B cell (primary cell): ENCODE data around the gene LDLRAD3. TPM values are rescaled to one million over a fixed set of nuclear protein-coding genes. Genes with fewer than 3 reads are reported as not detected.

ENCODE experiments used
- ATAC-seq: fragments of 200-7000 bp; cut with Tn5 transposase; one replicate; pipeline ENCODE4 v1.10.0; 2021; ENCODE audit warnings: low read depth, mild to moderate bottlenecking, moderate number of reproducible peaks, moderate library complexity
- CTCF ChIA-PET: fragments of 350-600 bp; sonication (Branson Sonifier 250); formaldehyde crosslinking; loops from one replicate; lab custom pipeline; 2021; ENCODE audit warnings: antibody characterized with exemption, inconsistent platforms; lab: Charles Lee
- POLR2A ChIA-PET: fragments of 350-600 bp; sonication (Branson Sonifier 250); formaldehyde crosslinking; loops from one replicate; lab custom pipeline; 2021; ENCODE audit warnings: antibody characterized with exemption; lab: Charles Lee
- DNase-seq: peaks from one replicate; pipeline ENCODE4 v3.0.0; 2013
- H2AFZ ChIP-seq: 2 replicates; pipeline ENCODE4 v1.6.1; 2012; ENCODE audit warnings: mild to moderate bottlenecking, low read depth, low read length; ENCODE audit not compliant: insufficient read depth, poor library complexity, severe bottlenecking
- H3K27ac ChIP-seq, 2 donors: 1 replicate in 1 of 2; 2 replicates in 1 of 2; pipeline ENCODE4 v1.5.1; 2012 to 2013; ENCODE audit warnings: low read length in 2 of 2, mild to moderate bottlenecking in 2 of 2, moderate library complexity in 1 of 2
- H3K27me3 ChIP-seq, 4 experiments: fragments of 200-600 bp in 1 of 4; sonication (generic) in 1 of 4; replicated peaks in 1 of 4; 1 replicate in 2 of 4; 2 replicates in 2 of 4; pipeline versions ENCODE4 v1.6.1 to v1.7.0; 2013 to 2016; ENCODE audit warnings: low read length in 3 of 4, mild to moderate bottlenecking in 2 of 4, mixed read lengths in 1 of 4, moderate library complexity in 1 of 4; ENCODE audit not compliant: insufficient read depth in 4 of 4, control insufficient read depth in 3 of 4; ENCODE audit errors: control extremely low read depth in 1 of 4
- H3K36me3 ChIP-seq, 2 experiments: replicated peaks in 1 of 2; 1 replicate in 1 of 2; 2 replicates in 1 of 2; pipeline versions ENCODE4 v1.6.1 to v1.7.1; 2013; ENCODE audit warnings: low read length in 1 of 2; ENCODE audit not compliant: insufficient read depth in 2 of 2, control insufficient read depth in 1 of 2; ENCODE audit errors: control extremely low read depth in 1 of 2, extremely low read depth in 1 of 2
- H3K4me1 ChIP-seq, 2 donors: fragments of 200-600 bp in 1 of 2; sonication (generic) in 1 of 2; 1 replicate in 1 of 2; 2 replicates in 1 of 2; pipeline versions ENCODE4 v1.5.1 to v1.6.1; 2013 to 2017; ENCODE audit warnings: low read length in 2 of 2; ENCODE audit not compliant: control insufficient read depth in 2 of 2, insufficient read depth in 2 of 2
- H3K4me2 ChIP-seq: replicated peaks from 2 replicates; pipeline ENCODE3; 2012; ENCODE audit warnings: mild to moderate bottlenecking, low read depth, low read length; ENCODE audit not compliant: poor library complexity, severe bottlenecking
- H3K4me3 ChIP-seq, 5 experiments: fragments of 200-600 bp in 1 of 5; sonication (generic) in 1 of 5; 1 replicate in 3 of 5; 2 replicates in 2 of 5; pipeline versions ENCODE4 v1.5.1 to v1.7.0; 2011 to 2016; ENCODE audit warnings: low read length in 4 of 5, mild to moderate bottlenecking in 4 of 5, low read depth in 2 of 5, control low read depth in 1 of 5, moderate library complexity in 1 of 5; ENCODE audit not compliant: insufficient read depth in 1 of 5; ENCODE audit errors: control extremely low read depth in 1 of 5, extremely low read depth in 1 of 5
- H3K79me2 ChIP-seq: fragments of 200-600 bp; sonication (generic); one replicate; pipeline ENCODE4 v1.6.0; 2016; ENCODE audit warnings: low read length; ENCODE audit not compliant: control insufficient read depth, insufficient read depth
- H3K9ac ChIP-seq: fragments of 200-600 bp; sonication (generic); 2 replicates; pipeline ENCODE4 v1.6.1; 2017; ENCODE audit warnings: mild to moderate bottlenecking, low read length, moderate library complexity
- H3K9me3 ChIP-seq, 3 donors: one replicate each; pipeline versions ENCODE4 v1.6.1 to v1.7.1; 2013; ENCODE audit warnings: low read length in 2 of 3; ENCODE audit not compliant: control insufficient read depth in 2 of 3, insufficient read depth in 1 of 3; ENCODE audit errors: control extremely low read depth in 1 of 3
- H4K20me1 ChIP-seq: 2 replicates; pipeline ENCODE4 v1.6.0; 2012; ENCODE audit warnings: mild to moderate bottlenecking, low read length; ENCODE audit not compliant: insufficient read depth, control insufficient read depth, poor library complexity, severe bottlenecking
- H3K27ac Mint-ChIP-seq: one replicate; pipeline ENCODE4 v1.8.0; 2021; ENCODE audit warnings: mixed read lengths
- H3K27me3 Mint-ChIP-seq: one replicate; pipeline ENCODE4 v1.8.0; 2021; ENCODE audit warnings: mixed read lengths
- H3K4me1 Mint-ChIP-seq: one replicate; pipeline ENCODE4 v1.8.0; 2021; ENCODE audit warnings: mixed read lengths
- H3K4me3 Mint-ChIP-seq: one replicate; pipeline ENCODE4 v1.8.0; 2021; ENCODE audit warnings: mixed read lengths
- H3K9me3 Mint-ChIP-seq: one replicate; pipeline ENCODE4 v1.8.0; 2022; ENCODE audit warnings: mixed read lengths; ENCODE audit not compliant: insufficient read depth
- EZH2 ChIP-seq: IDR thresholded peaks from 2 replicates; pipeline ENCODE4 v1.6.1; 2012; ENCODE audit warnings: borderline replicate concordance, low read depth, mild to moderate bottlenecking, moderate library complexity, low read length; ENCODE audit not compliant: insufficient read depth, poor library complexity, severe bottlenecking
- WGBS: methylation state at CpG from one replicate; pipeline ENCODE4 v1.1.5; 2013; ENCODE audit warnings: missing lambda C conversion rate; ENCODE audit not compliant: insufficient coverage; 5-methylcytosine and 5-hydroxymethylcytosine counted together
- intact Hi-C: fragments of 100-400 bp; cut with micrococcal nuclease; formaldehyde crosslinking; loops from one replicate; pipeline ENCODE4 v1.10.0; 2022
- polyA plus RNA-seq: library from polyadenylated mRNA; depleted of rRNA; stranded (reverse); fragments of >200 nt; gene quantifications from 2 replicates; pipeline ENCODE4 v1.2.3, GENCODE V29; 2012
- total RNA-seq, 2 donors: library from RNA; stranded (reverse); fragments of 120-200 nt in 1 of 2; gene quantifications; 1 replicate in 1 of 2; 2 replicates in 1 of 2; pipeline versions ENCODE4 v1.2.3 to v1.2.4, GENCODE V29; 2013 to 2022
- TF ChIP-seq, protein P1 (sequence below): fragments of 200-600 bp; IDR thresholded peaks from one replicate; pipeline ENCODE4 v1.8.0; 2022; ENCODE audit warnings: antibody characterized with exemption, mild to moderate bottlenecking

Gene LDLRAD3
- total and polyA plus RNA-seq, 2 donors (not counting 1 experiment from before 2014, with no cell fraction given), result 0.01 TPM; not detected in 1

DNA sequence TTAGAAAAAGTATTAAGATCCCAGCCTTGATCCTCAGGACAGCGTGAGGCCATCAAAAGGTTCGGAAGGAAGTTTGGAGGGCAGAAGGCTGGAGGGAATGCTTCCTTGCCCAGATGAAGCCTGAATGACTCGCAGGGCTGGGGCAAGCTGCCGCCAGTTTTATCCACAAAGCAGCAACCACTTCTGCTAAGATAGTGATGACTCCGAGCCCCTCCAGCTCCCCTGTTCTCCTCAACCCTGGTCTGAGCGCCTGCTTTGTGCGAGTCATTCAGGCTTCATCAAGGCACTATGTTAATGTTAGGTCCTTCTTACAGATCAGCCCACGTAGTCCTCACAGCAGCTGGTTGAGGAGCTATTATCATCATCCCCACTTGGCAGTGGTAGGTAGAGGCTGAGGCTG, 186.5 kb downstream of the LDLRAD3 start:
- Mint-ChIP-seq H3K27ac (no peak overlapping the region), H3K4me1 (no peaks in the 10 kb centered on the region), H3K9me3 (no peaks in the 10 kb centered on the region), H3K4me3 (no peak overlapping the region), H3K27me3 (peaks cover 28% of the 10 kb centered on the region)
- 68% methylated on average over 2 of the region's 8 CpGs for WGBS
- Histone ChIP-seq H2AFZ (no peak overlapping the region), H4K20me1 (no peaks in the 10 kb centered on the region), H3K4me2 (no peak overlapping the region), H3K9me3 (no peaks in the 10 kb centered on the region), H3K36me3 (no peaks in the 10 kb centered on the region), H3K27ac (no peak overlapping the region), H3K4me3 (no peak overlapping the region), H3K79me2 (no peaks in the 10 kb centered on the region), H3K27me3 (peaks cover 0 to 5% (median 0%) of the 10 kb centered on the region in 4 experiments), H3K9ac (no peak overlapping the region), H3K4me1 (no peaks in the 10 kb centered on the region)
- DNase-seq (no peak), ATAC-seq (no peak)
- POLR2A ChIA-PET, result no interaction called here
- CTCF ChIA-PET, result interaction anchor here (1.5 to 1.6 kb wide), 2 partner anchors 513 to 514 kb away, joined by 3 to 4 read pairs; no protein-coding TSS in a partner anchor
- no peak for TF ChIP-seq EZH2
- TF ChIP-seq, protein P1, sequence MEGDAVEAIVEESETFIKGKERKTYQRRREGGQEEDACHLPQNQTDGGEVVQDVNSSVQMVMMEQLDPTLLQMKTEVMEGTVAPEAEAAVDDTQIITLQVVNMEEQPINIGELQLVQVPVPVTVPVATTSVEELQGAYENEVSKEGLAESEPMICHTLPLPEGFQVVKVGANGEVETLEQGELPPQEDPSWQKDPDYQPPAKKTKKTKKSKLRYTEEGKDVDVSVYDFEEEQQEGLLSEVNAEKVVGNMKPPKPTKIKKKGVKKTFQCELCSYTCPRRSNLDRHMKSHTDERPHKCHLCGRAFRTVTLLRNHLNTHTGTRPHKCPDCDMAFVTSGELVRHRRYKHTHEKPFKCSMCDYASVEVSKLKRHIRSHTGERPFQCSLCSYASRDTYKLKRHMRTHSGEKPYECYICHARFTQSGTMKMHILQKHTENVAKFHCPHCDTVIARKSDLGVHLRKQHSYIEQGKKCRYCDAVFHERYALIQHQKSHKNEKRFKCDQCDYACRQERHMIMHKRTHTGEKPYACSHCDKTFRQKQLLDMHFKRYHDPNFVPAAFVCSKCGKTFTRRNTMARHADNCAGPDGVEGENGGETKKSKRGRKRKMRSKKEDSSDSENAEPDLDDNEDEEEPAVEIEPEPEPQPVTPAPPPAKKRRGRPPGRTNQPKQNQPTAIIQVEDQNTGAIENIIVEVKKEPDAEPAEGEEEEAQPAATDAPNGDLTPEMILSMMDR, result no peak
- intact Hi-C loops, result no loop called here

GRCh38 chr11:36131721-36132397, 188.0 kb downstream of the LDLRAD3 start:
- Histone ChIP-seq H3K4me2 (no peak overlapping the region), H4K20me1 (no peaks in the 10 kb centered on the region), H3K4me3 (no peak overlapping the region), H3K4me1 (no peaks in the 10 kb centered on the region), H2AFZ (no peak overlapping the region), H3K36me3 (no peaks in the 10 kb centered on the region), H3K27ac (no peak overlapping the region), H3K27me3 (peaks cover 0 to 3% (median 0%) of the 10 kb centered on the region in 4 experiments), H3K9me3 (no peaks in the 10 kb centered on the region), H3K9ac (no peak overlapping the region), H3K79me2 (no peaks in the 10 kb centered on the region)
- Mint-ChIP-seq H3K27ac (no peak overlapping the region), H3K27me3 (peaks cover 24% of the 10 kb centered on the region), H3K4me1 (no peaks in the 10 kb centered on the region), H3K4me3 (no peak overlapping the region), H3K9me3 (no peaks in the 10 kb centered on the region)
- TF ChIP-seq, protein P1, result peak; percentile 18
- TF ChIP-seq EZH2, result no peak
- intact Hi-C loops, result no loop called here
- 32% methylated on average over 2 of the region's 8 CpGs for WGBS
- ChIA-PET POLR2A (no interaction called here), CTCF (interaction anchor here (0.7 to 1.6 kb wide), 6 partner anchors 13 to 517 kb away, joined by 3 to 5 read pairs (median 4); no protein-coding TSS in a partner anchor)
- ATAC-seq, result no peak
- DNase-seq, result peak; percentile 22
